B cell (primary cell): Measurements from ENCODE around the gene CBLN3.

Source experiments
- EZH2 ChIP-seq: IDR thresholded peaks from 2 replicates; pipeline ENCODE4 v1.6.1; 2012; ENCODE audit warnings: borderline replicate concordance, low read depth, mild to moderate bottlenecking, moderate library complexity, low read length; ENCODE audit not compliant: insufficient read depth, poor library complexity, severe bottlenecking
- TF ChIP-seq, protein P1 (sequence below): fragments of 200-600 bp; IDR thresholded peaks from one replicate; pipeline ENCODE4 v1.8.0; 2022; ENCODE audit warnings: antibody characterized with exemption, mild to moderate bottlenecking

GRCh38 chr14:24395609-24396582 is 33.6 kb downstream of the CBLN3 start:
- TF ChIP-seq, protein P1, sequence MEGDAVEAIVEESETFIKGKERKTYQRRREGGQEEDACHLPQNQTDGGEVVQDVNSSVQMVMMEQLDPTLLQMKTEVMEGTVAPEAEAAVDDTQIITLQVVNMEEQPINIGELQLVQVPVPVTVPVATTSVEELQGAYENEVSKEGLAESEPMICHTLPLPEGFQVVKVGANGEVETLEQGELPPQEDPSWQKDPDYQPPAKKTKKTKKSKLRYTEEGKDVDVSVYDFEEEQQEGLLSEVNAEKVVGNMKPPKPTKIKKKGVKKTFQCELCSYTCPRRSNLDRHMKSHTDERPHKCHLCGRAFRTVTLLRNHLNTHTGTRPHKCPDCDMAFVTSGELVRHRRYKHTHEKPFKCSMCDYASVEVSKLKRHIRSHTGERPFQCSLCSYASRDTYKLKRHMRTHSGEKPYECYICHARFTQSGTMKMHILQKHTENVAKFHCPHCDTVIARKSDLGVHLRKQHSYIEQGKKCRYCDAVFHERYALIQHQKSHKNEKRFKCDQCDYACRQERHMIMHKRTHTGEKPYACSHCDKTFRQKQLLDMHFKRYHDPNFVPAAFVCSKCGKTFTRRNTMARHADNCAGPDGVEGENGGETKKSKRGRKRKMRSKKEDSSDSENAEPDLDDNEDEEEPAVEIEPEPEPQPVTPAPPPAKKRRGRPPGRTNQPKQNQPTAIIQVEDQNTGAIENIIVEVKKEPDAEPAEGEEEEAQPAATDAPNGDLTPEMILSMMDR = no peak
- no peak for TF ChIP-seq EZH2
